Epithelial cell of proximal tubule (primary cell): ENCODE data around the gene MEFV. TPM values are rescaled to one million over a fixed set of nuclear protein-coding genes. Genes with fewer than 3 reads are reported as not detected.

ENCODE experiments used
- DNase-seq: peaks from one replicate; pipeline ENCODE4 v3.0.0-alpha.2; 2011; ENCODE audit warnings: low read depth
- H3K4me3 ChIP-seq: 2 replicates; pipeline ENCODE4 v1.5.1; 2011; ENCODE audit warnings: low read depth, mild to moderate bottlenecking, low read length
- total RNA-seq: library from RNA; depleted of rRNA; stranded (reverse); fragments of >200 nt; gene quantifications from 2 replicates; pipeline ENCODE4 v1.2.3, GENCODE V29; 2015
- TF ChIP-seq, protein P1 (sequence below): conservative IDR thresholded peaks from 2 replicates; pipeline ENCODE4 v1.5.1; 2012; ENCODE audit warnings: low read depth, mild to moderate bottlenecking, low read length

The MEFV gene
- total RNA-seq, 1 donor from 2014 or later: not detected

DNA sequence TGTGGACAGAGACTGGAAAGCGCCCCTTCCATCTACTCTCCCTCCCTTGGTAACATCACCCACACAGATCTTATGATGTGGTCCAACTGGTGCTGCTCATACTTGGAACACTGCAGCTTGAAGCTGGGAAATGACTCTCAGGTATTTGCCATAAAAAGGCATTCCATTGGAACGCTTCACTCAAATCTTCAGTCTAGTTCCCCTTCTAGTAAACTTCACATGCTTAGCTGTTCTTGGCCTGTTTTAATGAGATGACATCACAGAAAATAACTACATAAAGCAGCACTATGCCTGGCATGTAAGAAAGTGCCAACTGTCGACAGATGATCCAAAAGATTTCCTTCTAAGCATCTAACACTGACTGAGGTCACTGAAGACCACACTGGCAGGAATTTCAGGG, 36.2 kb upstream of the MEFV start:
- TF ChIP-seq, protein P1, sequence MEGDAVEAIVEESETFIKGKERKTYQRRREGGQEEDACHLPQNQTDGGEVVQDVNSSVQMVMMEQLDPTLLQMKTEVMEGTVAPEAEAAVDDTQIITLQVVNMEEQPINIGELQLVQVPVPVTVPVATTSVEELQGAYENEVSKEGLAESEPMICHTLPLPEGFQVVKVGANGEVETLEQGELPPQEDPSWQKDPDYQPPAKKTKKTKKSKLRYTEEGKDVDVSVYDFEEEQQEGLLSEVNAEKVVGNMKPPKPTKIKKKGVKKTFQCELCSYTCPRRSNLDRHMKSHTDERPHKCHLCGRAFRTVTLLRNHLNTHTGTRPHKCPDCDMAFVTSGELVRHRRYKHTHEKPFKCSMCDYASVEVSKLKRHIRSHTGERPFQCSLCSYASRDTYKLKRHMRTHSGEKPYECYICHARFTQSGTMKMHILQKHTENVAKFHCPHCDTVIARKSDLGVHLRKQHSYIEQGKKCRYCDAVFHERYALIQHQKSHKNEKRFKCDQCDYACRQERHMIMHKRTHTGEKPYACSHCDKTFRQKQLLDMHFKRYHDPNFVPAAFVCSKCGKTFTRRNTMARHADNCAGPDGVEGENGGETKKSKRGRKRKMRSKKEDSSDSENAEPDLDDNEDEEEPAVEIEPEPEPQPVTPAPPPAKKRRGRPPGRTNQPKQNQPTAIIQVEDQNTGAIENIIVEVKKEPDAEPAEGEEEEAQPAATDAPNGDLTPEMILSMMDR: no peak
- H3K4me3 ChIP-seq: no peak overlapping the region
- no peak for DNase-seq

- TF ChIP-seq, protein P1: no peak
- no peak overlapping the region for H3K4me3 ChIP-seq
- DNase-seq: no peak
Measured at GRCh38 chr16:3289998-3290673, 33.7 kb upstream of the MEFV start.

GRCh38 chr16:3285131-3285530, 28.7 kb upstream of the MEFV start:
- H3K4me3 ChIP-seq: peak overlapping the region; percentile 74

DNA sequence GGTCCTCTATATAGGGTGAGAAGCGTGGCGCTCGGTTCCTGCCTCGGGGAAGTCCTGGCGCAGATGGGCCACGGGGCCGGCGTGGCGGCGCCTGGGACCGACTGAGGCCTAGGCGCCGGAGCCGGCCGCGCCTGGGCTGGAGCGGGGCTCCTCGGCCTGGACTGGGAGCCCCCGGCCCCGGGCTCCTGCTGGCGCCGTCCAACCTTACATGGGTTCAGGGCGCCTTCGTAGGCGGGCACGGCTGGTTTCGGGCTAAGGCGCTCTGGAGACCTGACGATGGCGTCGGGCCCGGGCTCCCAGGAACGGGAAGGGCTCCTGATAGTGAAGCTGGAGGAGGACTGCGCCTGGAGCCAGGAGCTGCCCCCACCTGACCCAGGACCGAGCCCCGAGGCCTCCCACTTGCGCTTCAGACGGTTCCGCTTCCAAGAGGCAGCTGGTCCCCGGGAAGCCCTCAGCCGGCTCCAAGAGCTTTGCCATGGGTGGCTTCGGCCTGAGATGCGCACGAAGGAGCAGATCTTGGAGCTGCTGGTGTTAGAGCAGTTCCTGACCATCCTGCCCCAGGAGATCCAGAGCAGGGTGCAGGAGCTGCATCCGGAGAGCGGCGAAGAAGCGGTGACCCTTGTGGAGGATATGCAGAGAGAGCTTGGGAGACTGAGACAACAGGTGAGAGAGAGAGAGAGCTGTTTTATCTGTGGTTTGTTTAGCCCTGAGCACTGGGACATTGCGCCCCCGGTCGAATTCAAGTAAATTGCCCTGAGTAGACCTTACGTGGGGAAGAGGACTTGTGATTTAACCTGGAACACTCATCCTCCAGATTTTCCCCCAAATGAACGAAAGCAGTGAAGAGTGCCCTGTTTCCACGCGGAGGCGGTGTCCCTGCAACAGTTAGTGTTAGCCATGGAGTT, 27.4 kb upstream of the MEFV start:
- TF ChIP-seq, protein P1: no peak
- no peak for DNase-seq
- peak overlapping the region; percentile 74 for H3K4me3 ChIP-seq

More at GRCh38 chr16:3285131-3285530, 28.7 kb upstream of the MEFV start:
- DNase-seq: no peak
- TF ChIP-seq, protein P1: no peak

DNA sequence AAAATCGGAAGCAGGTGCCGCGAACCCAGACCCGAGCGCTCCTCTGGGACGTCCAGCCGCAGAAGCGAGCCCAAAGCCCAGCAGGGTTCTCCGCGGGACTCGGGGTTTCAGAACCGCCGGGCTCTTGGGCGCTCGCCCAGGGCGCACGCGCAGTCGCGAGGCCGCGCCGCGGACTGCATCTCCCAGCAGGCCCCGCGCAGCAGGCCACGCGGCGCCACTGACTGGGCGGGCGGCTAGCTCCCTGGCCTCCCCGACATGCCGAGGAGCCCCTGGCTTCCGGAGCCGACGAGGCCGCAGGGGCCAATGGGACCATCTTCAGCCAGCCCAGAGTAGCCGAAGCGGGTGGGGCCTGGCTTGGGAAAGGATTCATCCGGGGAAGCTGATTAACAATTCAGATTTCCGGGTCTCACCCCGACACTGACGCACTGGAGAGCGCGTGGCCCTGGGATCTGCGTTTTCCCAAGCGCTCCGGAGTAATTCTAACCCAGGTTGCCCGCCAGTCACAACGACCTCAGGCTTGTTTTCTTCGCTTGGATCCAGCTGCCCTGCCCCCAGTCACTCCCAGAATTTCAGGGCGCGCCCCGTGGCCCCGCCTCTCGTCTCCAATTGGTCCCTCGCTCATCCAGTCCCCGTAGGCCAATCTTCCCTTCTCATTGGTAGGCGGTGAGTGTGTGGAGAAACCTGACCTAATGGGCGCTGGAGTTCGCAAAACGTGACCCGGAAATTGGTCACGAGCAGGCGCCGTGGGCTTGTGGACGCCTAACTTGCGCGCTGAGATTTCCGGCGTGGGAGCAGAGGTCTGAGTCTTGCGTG, 26.5 kb upstream of the MEFV start, which contains the start of gene ZNF263:
Gene ZNF263, plus strand, starts transcription at position 762 of the 813 bp plus-strand sequence. CDS start 328 bp downstream, outside the sequence.
- DNase-seq: peak; percentile 84
- H3K4me3 ChIP-seq: peak within 1 kb of the TSS; percentile 74
- TF ChIP-seq, protein P1: no peak

- DNase-seq: no peak
- peak overlapping the region; percentile 74 for H3K4me3 ChIP-seq
- TF ChIP-seq, protein P1: no peak
Measured at GRCh38 chr16:3282103-3282729, 25.8 kb upstream of the MEFV start.
